ENCODE results near the gene ONECUT2.

DNA sequence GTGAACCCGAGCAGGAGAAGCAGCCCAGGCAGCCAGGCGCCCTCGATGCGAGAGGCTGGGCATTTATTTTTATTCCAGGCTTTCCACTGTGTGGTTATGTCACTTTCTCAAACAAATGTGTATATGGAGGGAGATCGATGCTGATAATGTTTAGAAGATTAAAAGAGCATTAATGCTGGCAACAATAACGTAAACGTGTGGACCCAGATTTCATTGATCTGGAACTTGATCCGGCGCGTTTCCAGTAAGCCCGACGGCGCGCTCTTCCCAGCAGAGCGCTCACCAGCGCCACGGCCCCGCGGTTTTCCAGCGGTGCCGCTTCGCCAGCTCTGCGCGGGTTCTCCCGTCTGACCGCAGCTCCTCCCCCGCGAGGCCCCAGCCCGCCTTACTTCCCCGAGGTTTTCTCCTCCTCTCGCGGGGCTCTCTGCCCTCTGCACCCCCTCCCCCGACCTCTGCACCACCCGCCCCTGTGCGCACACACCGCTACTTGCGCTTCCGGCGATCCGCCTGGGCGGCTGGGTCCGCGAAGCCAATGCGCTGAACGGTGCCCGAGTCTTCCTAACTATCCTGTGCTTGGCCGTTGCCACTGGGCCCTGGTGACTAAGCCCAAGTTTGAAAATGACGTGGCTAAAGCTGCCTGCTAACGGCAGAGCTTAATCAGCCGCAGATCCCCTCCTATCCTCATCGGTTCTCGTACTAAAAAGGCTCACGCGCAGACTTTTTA lies 6.1 kb downstream of the ONECUT2 start:
- no peak for TF ChIP-seq POLR2AphosphoS5 (IDR thresholded peaks at IDR 0.05; ENCODE audit: low read depth, low read length)
- no peak for TF ChIP-seq POLR2A (IDR thresholded peaks at IDR 0.05; ENCODE audit: low read depth, low read length)
- no peak for TF ChIP-seq SPI1 (IDR thresholded peaks at IDR 0.05; ENCODE audit: low read depth, low read length)
